DMS 273 treated with DMSO at 0.1 percent for 48 hours (cell line): ENCODE measurements around the gene PML.

Experiments
- DNase-seq: peaks from one replicate; lab custom pipeline; 2025; lab: John Stamatoyannopoulos, UW

Gene PML

DNA sequence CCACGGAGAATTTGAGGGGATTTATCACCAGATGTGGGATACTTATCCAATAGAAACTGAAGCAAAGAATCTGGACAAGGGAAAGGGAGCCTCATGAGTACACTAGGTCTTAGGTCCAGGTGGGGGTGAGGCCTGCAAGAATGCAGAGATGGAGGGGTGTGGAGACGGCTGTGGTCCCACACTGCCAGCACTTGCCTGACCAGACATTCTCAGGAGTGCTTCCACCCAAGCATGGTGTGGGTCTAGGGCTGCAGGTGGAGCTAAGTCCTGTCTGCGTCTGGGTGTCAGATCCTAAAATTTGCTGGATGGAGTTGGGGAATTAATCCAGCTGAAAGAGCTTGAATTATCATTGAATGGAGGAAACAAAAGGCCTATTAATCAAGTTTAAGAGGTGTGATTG lies 14.4 kb downstream of the PML start:
- DNase-seq: no peak

DNA sequence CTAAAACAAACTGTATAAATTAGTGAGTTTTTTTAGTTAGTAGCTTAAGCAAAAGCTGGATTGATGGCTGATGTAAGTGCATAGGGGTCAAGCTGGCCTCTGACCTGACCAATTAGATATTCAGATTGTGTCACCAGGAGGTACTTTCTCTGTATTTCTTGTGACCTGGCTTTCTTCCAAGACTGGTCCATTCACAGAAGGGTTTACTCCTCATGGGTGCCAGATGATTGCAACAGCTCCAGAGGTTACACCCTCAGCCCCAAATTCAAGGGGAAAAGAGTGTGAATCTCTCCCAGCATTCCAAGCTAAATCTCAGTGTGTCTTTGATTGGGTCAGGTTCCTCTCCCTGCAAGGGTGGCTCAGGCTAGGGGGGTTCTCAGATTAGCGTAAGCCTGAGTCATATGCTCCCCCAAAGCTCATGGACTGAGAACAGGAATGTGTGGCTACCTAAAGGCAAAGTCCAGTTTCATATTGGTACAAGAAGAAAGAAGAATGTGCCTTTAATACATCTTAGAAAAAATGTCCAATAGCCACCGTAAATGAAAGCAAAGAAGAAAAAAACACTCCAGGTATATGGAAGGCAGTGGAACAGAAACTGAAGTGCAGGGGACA lies 16.5 kb downstream of the PML start:
- DNase-seq: no peak

DNA sequence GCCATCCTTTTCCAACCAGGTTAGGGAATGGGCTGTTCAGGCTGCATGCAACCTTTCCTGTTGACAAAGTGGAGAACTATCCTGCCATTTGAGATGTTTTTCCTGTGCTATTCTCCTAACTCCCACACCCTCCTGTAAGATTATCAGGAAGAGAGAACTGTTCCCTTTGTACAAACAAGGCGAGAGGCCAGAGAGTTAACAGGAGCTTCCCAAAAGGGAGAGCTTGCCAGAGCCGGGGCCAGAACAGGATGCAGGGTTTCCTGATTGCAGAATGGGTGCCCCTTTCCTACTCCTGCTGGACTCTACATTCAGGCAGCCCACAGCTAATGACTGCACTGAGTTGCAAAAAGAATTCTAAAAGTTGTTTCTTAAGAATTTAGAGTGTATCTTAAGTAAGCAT lies 17.1 kb downstream of the PML start:
- DNase-seq: no peak

DNA sequence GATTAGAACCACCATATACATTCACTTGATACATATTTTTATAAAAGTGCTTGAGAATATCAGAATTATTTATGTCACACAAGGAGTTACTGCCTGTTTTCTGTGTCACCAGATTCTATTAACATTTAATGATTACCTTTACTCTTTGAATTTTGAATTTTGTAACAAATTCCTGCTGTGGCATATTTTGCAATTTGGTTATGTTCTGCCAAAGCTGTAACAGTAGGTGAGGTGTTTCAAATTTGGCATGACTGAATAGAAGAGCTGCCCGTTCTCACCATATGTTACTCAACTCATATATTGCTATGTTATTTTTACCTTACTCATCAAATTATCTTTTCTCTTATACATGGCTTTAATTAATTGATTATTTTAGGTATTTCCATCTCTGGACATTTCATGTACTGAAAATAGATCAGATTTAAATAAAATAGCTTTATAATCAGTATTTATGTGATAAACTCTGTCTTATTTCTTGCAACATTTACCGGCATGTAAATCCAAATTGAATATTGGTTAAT lies 18.9 kb downstream of the PML start:
- DNase-seq: no peak

DNA sequence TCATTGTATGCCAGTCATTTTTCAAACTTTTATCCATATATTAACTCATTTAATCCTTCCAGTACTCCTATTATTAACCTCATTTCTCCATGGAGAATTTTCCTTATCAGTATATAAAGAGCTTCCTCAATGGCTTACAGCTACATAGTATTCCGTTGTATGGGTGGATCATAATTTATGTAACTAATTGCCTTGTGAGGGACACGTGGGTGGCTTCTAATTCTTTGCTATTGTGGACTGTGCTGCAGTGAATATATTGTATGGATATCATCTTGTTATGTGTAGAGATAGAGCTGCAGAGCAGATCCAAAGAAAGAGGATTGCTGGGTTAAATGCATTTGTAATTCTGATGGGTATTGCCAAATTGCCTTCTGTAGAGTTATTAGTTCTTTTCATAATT lies 25.2 kb downstream of the PML start:
- DNase-seq: no peak

- DNase-seq: no peak
Observed at GRCh38 chr15:74022706-74023470, 28.4 kb downstream of the PML start.

DNA sequence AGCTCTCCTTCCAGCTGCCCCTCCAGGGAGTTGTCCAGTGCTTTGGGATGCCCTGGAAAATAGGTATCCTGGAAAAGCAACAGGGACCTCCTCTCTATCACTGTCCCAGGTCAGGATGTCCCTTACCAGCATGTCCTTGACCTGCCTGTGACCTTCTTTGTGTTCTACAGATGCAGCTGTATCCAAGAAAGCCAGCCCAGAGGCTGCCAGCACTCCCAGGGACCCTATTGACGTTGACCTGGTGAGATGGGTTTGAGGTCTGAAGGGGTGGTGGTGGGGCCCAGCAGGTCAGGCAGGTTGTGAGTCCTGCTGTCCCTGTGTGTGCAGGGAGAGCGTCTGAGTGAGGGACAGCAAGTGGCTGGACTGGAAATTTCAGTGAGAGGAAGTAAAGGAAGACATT lies 30.2 kb downstream of the PML start:
- DNase-seq: no peak

DNA sequence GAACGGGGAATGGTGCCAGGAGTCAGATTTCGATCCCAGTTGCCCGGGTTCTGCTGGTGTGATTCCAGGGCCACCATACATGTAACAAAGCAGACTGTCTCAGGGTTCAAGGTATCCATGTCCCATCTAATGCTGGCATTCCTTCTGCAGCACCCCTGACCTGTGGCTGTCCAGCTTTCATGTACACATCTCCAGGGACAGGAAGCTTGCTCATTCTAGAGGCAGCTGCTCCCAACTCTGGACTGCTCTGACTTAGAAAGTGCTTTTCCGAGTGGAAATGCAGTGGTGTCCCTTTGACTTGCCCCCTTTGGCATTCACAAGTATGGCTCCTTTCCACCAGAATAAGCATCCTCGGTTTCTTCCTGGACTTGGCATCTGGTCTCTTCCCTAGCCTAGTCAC lies 30.9 kb downstream of the PML start:
- no peak for DNase-seq

DNA sequence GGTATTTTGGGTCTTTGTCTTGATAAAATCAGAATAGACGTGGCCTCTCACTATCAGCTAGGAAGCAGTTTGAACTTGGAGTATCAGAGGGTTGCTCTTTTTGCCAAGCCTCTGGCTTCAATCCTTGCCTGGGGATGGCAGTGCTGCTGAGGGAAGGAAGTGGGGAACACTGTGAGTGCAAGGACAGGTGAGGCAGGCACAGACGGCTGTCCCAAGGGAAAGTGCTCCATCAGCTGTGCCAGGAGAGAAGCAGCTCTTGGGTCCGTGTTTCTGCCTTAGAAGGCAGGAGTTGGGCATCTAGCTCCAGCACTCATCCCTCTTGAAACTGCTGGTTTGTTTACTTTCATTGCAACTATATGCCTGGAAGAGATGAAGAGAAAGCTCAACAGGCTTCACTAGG lies 33.2 kb downstream of the PML start:
- DNase-seq: no peak

- DNase-seq: no peak
Observed at GRCh38 chr15:74028646-74029045, 34.1 kb downstream of the PML start.

- no peak for DNase-seq
Observed at GRCh38 chr15:74032046-74032445, 37.5 kb downstream of the PML start.

DNA sequence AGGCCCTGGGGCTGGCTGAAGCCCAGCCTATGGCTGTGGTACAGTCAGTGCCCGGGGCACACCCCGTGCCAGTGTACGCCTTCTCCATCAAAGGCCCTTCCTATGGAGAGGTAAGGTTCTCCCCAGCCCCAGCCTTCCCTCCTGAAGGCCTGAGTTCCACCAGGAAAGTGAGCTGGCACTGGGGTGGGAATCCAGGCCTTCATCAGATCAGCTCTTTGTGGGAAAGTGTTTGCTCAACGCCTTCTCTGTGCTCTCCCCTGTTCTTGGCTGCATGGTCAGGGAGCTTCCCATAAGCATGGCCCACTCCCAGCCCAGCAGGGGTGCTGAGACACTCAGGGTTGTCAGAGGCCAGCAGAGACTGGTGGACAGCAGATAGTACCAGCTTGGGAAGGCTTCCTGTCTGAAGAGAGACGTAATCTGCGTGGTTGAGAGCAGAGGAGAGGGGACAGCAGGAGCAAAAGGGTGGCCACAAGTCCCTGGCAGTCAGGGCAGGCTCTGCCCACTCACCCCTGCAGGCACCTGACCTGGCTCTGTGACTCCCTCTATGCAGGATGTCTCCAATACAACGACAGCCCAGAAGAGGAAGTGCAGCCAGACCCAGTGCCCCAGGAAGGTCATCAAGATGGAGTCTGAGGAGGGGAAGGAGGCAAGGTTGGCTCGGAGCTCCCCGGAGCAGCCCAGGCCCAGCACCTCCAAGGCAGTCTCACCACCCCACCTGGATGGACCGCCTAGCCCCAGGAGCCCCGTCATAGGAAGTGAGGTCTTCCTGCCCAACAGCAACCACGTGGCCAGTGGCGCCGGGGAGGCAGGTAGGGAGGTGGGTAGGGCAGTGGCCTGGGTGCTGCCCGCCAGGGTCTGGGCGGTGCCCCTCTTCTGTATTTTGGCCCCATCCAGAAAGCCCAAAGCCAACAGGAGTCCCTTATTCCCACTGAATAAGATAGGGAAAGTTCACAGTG lies 38.4 kb downstream of the PML start:
- DNase-seq: no peak

DNA sequence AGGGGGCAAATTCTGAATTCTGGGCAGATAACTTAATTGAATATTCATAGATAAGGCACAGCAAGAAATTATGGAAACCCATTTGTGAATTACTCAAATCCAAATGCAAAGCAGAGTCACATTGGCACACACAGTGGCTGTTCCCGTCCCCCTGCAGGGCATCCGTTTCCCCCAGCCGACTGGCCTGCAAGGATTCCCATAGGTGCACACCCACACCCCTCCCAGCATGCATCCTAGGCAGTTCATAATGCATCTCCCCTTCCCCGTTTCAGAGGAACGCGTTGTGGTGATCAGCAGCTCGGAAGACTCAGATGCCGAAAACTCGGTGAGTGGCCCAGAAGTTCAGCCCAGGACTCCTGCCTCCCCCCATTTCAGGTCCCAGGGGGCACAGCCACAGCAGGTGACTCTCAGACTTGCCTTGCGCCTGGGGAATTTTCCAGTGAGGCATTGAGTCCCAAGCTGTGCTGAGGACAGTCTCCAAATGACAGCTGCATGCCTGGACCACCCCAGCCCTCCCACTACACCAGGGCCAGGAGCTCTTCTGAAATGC lies 39.8 kb downstream of the PML start:
- DNase-seq: no peak

DNA sequence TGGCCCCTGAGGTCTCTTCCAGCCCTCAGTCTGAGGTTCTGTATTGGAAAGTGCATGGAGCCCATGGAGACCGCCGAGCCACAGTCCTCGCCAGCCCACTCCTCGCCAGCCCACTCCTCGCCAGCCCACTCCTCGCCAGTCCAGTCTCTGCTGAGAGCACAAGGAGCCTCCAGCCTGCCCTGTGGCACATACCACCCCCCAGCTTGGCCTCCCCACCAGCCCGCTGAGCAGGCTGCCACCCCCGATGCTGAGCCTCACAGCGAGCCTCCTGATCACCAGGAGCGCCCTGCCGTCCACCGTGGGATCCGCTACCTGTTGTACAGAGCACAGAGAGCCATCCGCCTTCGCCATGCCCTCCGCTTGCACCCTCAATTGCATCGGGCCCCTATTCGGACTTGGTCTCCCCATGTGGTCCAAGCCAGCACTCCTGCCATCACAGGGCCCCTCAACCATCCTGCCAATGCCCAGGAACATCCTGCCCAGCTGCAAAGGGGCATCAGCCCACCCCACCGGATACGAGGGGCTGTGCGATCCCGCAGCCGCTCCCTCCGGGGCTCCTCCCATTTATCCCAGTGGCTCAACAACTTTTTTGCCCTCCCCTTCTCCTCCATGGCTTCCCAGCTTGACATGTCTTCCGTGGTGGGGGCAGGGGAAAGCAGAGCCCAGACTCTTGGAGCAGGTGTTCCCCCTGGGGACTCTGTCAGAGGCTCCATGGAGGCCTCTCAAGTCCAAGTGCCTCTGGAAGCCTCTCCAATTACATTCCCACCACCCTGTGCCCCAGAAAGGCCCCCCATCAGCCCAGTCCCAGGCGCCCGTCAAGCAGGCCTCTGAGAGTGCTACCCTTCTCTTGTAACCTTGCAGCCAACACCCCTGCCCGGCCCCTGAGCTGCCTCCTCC lies 40.9 kb downstream of the PML start:
- no peak for DNase-seq

DNA sequence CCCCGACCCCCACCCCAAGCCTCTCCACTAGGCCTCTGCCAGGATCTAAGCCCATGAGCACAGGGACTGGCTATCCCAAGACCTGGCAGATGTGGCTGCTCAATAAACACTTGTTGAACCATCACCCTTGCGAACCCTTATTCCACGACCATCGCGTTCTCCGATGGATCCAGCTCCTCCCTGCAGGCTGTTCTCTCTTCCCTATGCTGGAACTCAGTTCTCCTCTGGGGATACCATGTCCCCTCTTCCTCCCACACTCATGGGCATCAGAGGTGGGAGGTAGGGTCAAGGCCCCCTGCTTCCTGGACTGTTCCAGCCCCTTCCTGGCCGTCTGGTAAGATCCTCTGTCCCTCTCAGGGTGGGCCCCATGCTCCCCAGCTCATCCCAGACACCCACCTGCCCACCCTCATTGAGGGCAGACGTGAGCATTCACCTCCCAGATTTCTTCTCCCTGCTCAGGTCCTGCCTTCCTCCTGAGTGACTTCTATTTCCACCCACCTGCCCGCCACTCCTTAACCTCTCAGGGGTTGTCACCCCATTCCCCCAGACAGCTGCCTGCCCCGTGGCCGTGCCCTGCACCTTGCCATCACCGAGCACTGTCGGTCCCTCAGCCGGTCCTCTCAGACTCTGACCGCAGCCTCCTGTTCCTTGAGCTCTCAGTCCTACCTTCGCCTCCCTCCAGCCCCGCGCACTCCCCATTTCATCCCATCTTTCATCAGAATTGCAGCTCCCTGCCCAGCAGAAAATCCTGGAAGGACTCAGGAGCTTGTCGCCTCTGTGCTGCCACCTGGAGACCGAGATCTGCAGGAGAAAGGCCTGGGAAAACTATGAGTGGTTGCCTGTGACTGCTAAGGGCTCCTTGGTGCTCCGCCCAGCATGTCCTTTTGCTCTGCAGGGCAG lies 42.0 kb downstream of the PML start:
- DNase-seq: no peak

GRCh38 chr15:74037171-74038117 lies 42.9 kb downstream of the PML start:
- no peak for DNase-seq

GRCh38 chr15:74038707-74039655 lies 44.5 kb downstream of the PML start:
- DNase-seq: no peak

DNA sequence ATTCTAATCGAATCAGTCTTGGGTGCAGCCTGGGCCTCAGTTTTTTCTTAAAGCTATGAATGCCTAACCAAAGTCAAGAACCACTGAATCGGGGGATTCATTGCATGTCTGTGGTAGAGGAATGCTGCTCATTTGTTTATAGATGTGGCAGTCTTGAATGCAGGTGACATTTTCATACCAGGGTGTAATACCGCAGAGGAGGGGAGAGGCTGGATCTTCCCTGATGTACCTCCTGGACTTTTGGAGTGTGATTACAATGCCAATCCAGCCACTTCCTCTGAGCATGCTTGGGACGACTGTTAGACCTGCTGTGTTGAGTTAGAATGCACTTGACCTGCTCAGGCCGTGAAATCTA lies 45.1 kb downstream of the PML start:
- DNase-seq: no peak
